Activated gamma-delta T cell treated with anti-CD3 and anti-CD28 coated beads, Interleukin-2, amount 50 U/mL, for 16 hours (primary cell): ENCODE results near the gene PFKL.
"Not testable (repeated sequence)": the region's sequence is repeated elsewhere in the genome, so short reads cannot be mapped to it uniquely, and the experiment has no call there.

Experiments
- DNase-seq: peaks from one replicate; pipeline ENCODE4 v3.0.0-alpha.2; 2020; ENCODE audit warnings: low read depth

The PFKL gene

DNA sequence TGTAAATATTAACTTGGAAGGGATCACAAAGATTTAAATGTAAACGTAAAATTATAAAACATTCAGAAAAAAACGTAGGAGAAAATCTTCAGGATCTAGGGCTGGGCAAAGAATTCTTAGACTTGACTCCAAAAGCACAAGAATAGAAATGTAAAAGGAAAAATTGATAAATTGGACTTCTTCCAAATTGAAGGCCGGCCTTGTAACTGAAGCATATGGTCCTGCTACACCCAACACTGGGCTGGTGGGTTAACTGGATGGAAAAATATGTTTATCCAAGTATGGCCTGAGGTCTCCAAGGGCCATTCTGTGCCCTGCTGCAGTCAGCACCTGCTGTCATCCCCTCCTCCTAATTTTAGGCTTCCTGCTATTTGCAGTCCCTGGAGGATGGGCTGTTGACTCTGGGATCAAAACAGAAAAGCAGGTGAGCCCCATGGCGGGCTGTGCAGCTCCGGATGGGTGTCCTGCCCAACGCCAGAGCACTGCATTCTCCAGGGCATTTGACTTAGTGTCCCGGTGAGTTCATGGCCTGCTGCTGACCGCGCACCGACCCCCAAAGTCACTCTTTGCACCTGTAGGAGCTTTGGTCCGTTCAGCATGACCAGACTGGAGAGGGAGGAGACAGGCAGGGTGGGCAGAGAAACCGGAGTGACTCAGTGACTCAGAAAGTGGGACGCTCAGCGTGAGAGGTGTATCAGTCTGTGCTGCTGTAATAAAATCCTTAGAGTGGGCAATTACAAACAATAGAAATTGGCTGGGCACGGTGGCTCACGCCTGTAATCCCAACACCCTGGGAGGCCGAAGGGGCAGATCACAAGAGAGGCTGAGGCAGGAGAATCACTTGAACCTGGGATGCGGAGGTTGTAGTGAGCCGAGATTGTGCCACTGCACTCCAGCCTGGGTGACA lies 20.2 kb upstream of the PFKL start:
- no peak for DNase-seq

DNA sequence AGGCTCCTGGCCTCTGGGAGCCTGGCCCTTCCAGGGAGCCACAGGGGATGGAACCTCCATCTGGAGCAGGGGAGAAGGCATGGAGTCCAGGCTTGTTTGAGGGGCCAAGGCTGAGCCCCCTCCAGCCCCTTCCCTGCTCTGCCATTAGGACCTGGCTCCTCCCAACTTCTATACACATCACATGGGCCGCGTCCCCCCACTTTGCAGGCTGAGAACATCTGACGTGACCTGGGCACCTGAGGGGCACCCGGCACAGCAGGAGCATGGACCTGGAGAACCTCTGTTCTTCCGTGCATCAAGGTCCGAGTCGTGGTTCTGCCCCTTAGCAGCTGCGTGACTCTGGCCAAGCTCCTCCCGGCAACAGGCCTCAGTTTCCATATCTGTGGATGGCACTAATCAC lies 18.1 kb upstream of the PFKL start:
- DNase-seq: no peak

DNA sequence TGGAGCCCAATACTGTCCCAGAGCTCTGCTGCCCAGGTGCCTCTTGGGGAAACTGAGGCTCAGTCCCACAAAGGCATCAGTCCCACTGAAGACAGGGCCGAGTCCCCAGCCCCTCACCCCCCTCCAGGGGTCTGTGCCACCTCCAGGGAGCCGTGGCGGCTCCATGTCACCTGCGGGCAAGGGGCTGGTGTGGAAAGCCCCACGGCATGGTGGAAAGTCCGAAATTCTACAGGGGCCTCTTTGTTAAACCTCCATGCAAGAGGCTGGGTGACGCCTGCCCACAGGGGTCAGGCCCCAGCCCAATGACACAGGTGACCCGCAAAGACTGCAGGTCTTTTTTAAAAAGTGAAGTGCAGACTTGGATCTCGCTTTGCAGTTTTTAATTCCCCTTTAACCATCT lies 17.5 kb upstream of the PFKL start:
- DNase-seq: no peak

DNA sequence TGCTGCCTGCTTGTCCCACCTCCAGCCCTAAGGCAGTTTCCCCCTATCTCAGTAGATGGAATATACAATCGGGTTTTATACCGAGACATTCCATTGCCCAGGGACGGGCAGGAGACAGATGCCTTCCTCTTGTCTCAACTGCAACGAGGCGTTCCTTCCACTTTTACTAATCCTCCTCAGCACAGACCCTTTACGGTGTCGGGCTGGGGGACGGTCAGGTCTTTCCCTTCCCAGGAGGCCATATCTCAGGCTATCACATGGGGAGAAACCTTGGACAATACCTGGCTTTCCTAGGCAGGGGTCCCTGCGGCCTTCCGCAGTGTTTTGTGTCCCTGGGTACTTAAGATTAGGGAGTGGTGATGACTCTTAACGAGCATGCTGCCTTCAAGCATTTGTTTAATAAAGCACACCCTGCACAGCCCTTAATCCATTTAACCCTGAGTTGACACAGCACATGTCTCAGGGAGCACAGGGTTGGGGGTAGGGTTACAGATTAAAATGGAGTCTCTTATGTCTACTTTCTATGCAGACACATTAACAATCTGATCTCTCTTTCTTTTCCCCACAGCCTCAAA lies 16.6 kb upstream of the PFKL start:
- DNase-seq: not testable (repeated sequence)

DNA sequence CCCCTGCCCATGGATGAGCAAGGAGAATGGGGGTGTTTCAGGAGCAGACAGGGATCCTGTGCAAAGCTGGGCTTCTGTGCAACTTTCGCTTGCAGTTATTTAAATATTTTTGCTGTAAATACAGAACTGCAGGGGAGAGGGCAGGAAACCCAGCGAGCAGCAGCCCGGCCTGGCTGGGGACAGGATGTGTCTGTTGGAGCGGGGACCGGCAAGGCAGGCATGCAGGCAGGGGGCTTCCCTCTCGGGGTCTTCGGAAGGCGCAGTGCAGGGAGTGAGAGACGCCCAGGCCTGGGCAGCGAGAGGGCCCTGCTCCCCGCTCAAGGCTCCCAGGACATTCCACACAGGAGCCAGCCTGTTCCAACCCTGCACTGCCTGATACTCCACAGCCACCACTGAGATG lies 15.9 kb upstream of the PFKL start:
- DNase-seq: no peak

DNA sequence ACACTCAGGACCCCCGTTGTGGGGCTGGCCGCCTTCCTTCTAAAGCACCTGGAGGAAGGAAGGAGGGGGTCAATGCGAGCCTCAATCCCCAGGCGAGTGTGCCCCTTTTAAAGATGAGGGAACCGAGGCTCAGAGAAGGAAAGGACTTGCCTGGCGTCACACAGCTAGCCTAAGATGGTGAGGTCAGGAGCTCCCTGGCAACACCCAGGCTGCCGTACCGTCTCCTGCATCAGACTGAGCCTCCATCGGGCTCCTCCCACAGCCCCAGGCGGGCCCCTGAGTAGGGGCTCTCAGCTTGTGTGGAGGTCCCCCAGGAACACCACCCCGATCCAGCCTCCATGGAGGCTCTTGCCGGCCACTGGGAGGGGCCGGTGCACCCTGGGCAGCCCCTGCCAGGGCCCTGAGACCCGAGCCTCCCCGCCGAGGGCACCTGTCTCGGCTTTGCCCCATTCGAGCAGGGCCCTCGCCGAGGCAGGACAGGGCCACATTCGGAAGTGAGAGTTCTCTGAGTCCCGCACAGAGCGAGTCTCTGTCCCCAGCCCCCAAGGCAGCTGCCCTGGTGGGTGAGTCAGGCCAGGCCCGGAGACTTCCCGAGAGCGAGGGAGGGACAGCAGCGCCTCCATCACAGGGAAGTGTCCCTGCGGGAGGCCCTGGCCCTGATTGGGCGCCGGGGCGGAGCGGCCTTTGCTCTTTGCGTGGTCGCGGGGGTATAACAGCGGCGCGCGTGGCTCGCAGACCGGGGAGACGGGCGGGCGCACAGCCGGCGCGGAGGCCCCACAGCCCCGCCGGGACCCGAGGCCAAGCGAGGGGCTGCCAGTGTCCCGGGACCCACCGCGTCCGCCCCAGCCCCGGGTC lies 14.5 kb upstream of the PFKL start, which contains the start of gene AIRE:
TSS of gene AIRE (plus strand) at position 739 of the 855 bp plus-strand sequence. CDS start 131 bp downstream, outside the sequence.
- DNase-seq: no peak

DNA sequence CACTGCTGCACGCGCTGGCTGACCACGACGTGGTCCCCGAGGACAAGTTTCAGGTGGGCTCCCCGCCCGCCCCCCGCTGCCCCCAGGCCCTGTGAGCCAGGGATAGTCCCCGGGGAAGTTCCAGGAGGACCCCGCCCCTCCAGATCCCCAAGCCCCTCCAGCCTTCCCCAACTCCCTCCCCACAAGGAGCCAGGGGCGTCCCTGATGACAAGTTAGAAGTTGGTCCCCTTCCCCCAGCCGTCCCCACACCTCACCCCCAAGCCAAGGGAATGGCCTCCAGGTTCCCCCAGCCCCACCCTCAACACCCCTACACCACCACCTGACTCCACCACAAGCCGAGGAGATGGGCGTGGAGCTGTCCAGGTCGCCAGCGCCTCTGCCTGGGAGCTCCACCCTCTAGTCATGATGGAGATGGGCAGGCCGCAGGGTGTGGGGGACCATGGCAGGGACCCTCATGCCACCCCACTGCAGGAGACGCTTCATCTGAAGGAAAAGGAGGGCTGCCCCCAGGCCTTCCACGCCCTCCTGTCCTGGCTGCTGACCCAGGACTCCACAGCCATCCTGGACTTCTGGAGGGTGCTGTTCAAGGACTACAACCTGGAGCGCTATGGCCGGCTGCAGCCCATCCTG lies 13.7 kb upstream of the PFKL start:
- DNase-seq: no peak

DNA sequence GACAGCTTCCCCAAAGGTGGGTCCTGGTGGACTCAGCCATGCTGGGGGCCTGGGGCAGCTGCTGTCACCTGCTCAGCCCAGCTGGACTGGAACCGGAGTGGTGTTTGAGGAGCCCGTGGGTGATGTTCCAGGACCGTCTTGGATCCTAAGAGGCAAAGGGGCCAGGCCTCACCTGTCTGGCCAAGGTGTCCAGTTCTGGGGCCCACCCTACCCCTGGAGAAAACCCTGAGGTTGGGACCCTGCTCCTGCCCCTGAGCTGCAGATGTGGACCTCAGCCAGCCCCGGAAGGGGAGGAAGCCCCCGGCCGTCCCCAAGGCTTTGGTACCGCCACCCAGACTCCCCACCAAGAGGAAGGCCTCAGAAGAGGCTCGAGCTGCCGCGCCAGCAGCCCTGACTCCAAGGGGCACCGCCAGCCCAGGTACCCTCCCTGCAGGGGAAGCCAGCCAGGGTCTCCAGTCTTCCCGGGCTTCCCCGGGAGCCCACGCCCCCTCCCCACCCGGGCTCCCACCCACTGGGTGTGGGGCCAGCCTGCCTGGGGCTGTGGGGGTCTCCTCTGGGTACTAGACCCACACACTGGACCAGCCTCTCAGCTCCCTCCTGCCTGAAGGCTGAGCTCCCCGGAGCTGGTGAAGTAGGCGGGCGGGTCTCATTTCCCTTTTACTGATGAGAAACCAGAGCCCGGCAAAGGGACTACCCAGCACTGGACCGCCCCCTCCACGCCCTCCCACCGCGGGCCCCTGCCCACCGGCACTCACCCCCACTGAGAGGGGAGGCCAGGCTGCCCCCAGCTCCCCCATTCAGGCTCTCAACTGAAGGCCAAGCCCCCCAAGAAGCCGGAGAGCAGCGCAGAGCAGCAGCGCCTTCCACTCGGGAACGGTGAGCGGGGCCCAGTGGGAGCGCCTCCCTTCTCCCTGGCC lies 12.9 kb upstream of the PFKL start:
- no peak for DNase-seq

DNA sequence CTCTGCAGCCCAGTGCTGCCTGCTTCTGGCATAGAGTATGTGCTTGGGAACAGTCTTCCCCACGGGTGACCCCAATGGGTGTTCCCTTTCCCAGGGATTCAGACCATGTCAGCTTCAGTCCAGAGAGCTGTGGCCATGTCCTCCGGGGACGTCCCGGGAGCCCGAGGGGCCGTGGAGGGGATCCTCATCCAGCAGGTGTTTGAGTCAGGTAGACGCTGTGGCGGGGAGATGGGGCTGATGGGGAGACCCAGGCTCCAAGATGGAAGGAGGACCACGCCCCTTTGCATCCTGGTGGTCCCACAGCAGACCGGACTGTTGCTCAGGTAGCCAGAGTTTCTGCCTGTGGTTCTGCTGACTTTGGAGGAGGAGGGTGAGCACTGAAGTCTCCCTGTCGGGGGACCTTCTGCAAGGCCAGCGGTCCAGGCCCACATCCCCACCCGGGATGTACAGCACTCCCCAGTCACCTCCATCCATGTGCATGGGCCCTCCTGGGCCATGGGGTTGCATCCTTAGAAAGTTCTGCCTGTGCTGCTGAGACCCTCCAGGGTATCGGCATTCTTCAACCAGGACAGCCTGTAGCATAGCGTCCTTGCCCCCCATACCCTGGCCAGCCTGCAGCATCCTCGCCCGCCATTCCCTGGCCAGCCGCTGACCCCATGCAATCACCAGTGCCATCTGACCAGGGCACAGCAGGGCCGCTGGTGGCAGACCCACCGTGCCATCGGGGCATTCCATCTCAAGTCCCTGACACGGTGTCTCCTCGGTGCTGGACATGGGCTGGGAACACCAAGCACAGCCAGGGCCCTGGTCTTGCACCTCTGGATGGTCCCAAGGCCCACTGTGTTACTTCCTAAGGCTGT lies 11.4 kb upstream of the PFKL start:
- DNase-seq: no peak

DNA sequence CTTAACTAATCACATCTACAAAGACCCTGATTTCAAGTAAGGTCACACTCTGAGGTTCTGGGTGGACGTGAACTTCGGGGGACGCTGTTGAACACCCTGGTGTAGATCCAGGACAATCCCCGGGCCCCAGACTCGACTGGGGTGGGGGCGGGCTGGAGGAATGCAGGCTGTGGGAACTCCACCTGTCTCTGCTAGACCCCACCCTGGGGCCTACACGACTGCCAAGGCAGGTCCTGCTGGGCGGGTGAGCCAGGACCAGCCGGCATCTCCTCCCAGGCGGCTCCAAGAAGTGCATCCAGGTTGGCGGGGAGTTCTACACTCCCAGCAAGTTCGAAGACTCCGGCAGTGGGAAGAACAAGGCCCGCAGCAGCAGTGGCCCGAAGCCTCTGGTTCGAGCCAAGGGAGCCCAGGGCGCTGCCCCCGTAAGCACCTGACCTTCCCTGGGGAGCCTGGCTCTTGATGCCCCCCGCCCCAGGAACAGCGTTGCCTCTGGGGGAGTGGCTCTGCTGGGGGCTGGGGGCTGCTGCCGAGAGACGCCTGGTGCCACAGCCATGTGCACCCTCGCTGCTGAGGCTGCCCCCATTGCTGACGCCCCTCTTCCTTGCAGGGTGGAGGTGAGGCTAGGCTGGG lies 10.4 kb upstream of the PFKL start:
- DNase-seq: no peak

DNA sequence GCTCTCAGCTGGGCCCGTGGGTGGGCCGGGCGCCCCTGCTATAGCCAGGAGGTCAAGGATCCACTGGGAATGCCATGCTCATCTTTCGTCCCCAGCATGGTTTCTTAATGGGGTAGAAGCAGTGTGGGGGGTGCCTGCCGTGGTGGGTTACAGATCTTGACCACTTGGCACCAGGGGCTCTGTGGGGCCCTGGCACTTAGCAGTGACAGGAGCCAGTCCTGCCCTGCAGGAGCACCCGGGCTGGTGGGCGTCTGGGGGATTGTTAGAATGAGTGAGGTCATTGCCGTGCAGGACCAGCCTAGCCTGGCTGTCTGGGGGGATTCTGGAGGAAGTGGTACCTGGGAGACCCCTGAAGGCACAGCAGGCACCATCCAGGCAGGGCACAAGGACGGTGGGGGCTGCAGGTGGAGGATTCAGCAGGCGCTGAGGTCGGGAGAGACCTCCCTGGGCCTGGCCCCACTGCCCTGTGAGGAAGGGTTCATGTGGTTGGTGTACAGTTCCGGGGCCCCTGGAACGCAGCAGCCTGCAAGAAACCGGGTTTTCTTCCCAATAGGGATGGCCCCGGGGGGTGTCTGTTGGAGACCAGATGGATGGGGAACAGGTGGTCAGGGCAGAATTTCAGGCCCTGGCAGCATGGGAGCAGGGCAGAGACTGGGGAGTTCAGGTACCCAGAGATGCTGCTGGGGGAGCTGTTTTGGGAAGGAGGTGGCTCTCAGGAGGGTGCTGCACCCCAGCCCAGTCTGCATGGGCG lies 9.4 kb upstream of the PFKL start:
- no peak for DNase-seq

DNA sequence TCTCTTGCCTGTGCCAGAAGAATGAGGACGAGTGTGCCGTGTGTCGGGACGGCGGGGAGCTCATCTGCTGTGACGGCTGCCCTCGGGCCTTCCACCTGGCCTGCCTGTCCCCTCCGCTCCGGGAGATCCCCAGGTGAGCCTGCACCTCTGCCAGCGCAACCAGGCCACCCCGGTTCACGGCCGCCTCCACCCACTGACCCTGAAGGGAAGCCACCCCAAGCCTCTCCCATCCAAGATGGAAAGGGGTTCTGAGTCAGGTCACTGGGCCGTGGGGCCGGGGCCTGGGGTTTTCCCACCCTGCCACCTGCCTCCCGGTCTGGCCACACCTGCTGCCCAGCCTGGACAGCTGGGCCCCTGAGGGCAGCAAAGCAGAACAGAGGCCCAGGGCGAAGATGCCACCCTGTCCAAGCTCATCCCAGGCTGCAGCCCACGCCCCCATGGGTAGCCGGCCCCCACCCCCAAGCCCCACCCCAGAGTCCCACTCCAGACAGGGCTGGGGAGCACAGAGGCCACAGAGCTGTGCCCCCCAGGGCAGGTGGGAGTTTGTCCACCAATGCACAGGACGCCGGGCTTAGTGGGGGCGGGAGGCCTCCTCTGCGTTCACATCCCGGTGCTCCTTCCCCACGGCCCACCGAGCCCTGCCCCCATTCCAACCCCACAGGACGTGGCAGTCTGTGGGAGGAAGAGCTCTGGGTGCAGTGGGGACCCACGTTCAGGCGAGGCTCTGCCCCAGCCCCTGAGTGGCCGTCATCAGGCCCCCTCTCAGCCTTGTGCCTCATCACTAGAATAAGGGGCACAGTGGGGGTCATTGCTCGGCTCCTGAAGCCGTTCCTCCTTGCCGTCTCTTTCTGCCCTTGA lies 8.5 kb upstream of the PFKL start:
- no peak for DNase-seq

DNA sequence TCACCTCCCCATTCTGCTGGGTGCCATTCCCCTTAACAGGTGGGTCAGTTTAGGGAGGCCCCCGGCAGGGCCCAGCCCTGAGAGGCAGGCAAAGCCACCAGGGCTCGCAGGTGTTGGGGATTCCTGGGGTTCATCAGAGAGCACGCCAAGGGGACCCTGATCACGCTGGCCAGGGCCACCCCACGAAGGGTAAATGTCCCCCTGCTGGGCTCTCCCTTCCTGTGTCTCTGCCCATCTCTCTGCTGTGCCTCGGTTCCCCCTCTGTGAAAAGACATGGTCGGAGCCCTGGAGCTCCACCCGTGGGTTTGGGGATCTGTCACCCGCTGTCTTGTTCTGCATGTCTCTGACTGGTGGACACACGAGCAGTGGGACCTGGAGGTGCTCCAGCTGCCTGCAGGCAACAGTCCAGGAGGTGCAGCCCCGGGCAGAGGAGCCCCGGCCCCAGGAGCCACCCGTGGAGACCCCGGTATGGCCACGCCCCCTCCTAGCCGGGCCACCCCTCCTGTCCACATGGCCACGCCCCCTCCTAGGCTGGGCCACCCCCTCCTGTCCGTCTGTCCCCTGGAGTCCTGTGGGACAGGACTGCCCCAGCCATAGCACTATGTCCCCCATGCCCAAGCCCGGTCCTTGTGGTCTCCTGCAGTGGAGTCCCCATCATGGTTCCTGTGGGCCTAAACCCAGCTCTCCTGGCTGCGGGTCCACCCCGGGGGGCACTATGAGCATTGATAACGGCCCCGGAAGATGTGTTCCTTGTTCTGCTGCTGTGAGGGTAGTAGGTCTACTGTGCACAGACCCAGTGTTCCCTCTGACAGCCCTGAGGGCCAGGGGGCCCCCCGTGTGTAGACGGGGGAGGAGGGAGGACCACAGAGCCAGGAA lies 7.7 kb upstream of the PFKL start:
- no peak for DNase-seq

DNA sequence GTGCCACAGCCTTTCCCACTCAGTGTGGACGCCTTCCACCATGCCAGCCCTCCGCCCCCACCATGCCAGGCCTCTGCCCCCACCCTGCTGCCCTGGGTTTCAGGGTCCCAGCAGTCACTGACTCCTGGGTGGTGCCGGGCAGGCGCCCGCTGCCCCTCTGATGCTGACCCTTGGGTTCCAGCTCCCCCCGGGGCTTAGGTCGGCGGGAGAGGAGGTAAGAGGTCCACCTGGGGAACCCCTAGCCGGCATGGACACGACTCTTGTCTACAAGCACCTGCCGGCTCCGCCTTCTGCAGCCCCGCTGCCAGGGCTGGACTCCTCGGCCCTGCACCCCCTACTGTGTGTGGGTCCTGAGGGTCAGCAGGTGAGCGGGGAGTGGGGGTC lies 7.0 kb upstream of the PFKL start:
- no peak for DNase-seq

DNA sequence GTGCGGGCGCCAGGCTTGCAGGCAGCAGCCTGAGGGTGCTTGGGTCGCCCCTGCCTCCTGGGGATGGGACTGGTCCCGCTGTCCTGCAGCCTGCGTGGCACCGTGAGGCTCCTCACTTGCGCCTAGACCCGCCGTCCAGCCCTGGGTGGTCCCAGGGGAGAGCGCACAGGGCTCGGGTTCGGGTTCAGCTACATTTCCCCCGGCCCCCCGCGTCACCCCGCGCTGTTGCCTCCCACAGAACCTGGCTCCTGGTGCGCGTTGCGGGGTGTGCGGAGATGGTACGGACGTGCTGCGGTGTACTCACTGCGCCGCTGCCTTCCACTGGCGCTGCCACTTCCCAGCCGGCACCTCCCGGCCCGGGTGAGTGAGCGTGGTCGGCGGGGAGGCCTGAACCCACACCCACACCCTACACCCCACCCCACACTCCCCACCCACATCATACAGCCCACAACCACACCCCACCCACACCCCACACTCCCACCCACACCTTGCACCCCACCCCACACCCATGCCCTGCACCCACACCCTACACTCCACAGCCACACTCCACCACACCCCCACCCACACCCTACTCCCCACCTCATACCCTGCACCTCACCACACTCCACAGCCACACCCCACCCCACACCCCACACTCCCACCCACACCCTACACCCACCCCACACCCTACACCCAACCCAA lies 6.2 kb upstream of the PFKL start:
- DNase-seq: no peak

DNA sequence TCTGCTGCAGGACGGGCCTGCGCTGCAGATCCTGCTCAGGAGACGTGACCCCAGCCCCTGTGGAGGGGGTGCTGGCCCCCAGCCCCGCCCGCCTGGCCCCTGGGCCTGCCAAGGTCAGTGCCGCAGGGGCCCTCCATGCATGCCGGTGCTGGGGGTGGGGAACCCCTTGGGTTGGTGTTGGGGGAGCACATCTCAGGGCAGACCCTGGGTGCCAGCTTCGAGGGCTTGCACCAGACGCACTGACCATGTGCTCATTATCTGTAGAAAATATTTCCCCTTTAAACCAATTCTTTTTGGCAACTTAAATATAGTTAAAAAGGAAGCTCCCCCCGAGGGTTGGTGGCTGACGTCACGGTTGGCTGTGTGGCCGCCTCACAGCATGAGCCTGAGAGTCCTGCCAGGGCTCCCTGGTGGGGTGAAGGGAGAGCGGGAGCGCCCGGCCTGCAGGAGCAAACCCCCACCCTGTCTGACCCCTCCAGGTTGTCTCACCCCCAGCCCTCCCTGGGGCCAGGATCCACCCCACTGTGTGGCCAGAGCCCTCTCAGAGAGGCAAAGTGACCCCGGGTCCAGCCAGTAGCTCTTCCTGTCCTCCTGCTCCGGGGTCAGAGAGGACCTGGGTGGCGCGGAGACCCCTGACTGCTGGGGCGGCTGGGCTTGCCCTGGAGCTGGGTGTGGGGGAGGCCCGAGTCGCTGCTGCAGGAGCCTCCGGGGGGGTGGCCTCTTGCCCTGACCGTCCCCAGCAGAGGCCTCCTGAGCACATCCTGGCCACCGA lies 5.3 kb upstream of the PFKL start:
- no peak for DNase-seq
